GM19463 (cell line): ENCODE measurements around the gene SIGLEC14.
"Not testable (repeated sequence)": the region's sequence is repeated elsewhere in the genome, so short reads cannot be mapped to it uniquely, and the experiment has no call there.

ENCODE experiments used
- ATAC-seq: cut with Tn5 transposase; IDR thresholded peaks from one replicate; pipeline ENCODE4 v1.9.1; 2021; ENCODE audit warnings: mild to moderate bottlenecking, moderate library complexity; ENCODE audit not compliant: unreplicated experiment

The SIGLEC14 gene, protein sequence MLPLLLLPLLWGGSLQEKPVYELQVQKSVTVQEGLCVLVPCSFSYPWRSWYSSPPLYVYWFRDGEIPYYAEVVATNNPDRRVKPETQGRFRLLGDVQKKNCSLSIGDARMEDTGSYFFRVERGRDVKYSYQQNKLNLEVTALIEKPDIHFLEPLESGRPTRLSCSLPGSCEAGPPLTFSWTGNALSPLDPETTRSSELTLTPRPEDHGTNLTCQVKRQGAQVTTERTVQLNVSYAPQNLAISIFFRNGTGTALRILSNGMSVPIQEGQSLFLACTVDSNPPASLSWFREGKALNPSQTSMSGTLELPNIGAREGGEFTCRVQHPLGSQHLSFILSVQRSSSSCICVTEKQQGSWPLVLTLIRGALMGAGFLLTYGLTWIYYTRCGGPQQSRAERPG

DNA sequence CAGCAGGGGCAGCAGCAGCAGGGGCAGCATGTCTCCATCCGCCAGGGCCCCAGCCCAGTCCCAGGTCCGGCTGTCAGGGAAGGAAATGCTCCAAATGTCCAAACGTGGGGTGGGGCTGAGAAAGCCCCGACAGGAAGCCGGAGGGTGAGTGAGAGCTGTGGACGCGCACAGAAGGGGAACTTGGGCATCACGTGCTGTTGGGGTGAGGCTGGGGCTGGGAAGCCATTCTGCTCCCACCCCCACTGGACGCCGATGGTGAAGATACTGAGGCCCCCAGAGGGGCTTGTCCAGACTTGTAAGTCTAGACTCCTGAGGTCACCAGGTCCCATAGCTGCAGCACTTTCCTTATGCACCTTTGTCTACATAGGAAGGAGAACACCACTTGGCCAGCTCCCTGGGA is at the start of gene SIGLEC14:
Gene SIGLEC14, minus strand, starts transcription at position 96 of the 400 bp plus-strand sequence. Its CDS starts 66 bp downstream, at position 30.
- not testable (repeated sequence) for ATAC-seq

DNA sequence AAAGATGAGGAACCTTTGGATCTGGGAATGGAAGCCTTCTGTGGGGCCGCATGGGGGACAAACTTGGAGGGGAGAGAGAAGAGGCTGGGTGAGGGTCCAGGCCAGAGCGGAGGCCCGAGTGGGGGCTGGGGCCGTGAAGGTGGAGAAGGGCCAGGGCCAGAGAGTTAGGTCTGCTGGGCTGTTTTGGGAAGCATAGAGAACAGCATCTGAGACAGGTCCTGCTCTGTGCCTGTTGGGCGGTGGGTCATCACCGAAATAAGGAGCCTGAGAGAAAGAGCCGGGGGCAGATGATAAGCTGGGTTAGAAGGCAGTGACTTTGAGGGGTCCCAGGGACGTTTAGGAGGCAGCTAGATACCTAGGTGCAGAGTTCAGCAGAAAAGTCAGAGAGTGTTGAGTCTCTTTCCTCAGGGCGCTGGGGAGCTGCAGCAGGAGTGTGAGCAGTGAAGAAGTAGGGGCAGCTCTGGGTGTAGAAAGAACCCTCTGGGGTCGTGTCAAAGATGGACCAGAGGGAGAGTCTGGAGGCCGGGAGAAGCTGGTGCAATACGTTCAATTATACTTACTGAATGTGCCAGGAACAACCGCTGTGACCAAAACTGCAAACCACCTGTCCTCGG is 49.2 kb upstream of the SIGLEC14 start:
- ATAC-seq: no peak

DNA sequence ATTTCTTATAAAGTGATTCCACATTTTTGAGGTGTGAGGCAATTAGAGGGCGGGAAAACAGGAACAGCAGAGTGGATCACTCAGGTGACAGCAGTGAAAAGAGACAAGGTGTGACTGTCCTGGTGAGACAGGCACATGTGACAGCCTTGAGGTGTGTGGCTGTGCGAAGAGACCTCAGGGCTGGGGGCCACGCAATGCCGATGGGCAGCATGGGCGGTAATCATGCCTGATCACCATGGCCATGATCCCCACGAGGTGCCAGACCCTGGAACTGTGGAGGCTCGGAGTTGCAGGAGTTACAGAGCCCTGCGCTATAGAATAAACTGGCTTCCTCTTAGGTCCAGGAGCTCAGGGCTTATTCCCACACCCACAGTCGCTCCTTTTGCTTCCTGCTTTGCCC is 48.5 kb upstream of the SIGLEC14 start:
- ATAC-seq: no peak

DNA sequence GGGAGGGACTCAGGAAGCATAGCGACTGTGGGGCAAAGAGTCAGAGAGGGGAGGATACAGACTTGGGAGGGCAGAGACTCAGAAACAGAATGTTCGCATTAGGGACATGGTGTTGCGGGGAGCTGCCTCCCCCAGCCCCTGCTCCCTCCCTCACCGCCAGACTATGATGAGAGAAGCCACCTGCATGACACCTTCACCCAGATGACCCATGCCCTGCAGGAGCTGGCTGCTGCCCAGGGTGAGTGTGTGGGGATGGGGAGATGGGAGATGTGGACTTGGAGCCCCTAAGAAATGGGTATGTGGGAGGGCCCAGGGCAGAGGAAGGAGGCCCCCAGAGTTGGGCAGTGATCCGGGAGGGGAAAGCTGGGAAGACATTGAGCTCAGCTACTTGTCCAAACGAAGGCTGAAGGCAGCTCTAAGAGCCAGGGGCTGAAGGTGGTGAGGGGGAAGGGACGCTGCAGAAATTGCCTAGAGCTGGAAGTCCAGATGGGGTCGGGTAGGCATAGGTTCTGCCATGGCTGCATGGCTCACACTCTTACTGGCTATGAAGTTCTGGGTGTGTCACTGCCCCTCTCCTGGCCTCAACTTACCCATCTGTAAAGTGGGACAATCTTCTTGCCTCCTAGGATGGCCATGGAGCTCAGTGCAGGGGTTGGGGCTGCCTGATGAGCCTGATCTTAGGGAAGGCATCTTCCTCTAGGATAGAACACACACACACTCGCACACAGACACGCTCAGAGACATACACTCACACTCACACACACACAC is 47.9 kb upstream of the SIGLEC14 start:
- no peak for ATAC-seq

DNA sequence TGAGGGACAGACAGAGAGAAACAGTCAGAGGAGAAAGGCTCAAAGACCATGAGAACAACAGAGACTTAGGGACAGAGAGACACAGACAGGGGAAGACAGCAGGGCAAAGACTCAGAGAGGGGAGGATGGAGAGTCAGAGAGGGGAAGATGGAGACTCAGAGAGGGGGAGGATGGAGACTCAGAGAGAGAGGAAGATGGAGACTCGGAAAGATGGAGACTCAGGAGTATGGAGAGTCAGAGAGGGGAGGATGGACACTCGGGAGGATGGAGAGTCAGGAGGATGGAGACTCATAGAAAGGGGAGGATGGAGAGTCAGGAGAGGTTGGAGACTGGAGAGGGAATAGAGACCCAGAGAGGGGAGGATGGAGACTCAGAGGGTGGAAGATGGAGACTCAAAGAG is 47.2 kb upstream of the SIGLEC14 start:
- no peak for ATAC-seq

DNA sequence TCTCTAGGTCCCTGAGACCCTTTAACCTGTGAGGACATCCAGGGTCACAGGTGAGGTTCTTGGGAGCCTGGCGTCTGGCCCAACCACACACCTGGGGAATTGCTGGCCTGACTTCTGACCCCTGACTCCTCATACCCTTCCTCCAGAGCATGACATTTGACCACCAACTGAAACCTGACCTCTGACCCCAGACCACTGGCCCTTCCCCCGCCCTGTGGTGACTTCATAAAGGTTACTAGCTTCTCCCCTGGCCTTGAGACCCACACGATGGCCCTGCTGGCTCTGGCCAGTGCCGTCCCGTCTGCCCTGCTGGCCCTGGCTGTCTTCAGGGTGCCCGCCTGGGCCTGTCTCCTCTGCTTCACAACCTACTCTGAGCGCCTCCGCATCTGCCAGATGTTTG is 46.6 kb upstream of the SIGLEC14 start, which contains the start of gene SPACA6:
Gene SPACA6, plus strand, starts transcription at position 71 of the 400 bp plus-strand sequence. Its CDS starts 197 bp downstream, at position 268.
- ATAC-seq: no peak

DNA sequence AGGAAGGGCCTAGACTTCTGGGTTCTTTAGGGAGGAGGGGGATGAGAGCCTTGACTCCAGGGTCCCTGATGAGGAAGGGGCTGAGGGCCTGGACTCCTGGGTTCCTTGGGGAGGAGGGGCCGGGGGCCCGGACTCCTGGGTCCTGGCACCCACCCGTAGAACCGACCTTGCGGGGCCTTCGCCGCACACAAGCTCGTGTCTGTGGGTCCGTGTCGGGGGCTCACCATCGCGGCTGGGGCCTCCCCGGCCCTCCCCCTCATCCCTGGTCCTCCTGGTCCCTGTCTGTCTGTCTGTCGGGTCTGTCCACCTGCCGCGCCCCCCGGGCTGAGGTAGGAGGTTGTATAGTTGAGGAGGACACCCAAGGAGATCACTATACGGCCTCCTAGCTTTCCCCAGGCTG is 45.8 kb upstream of the SIGLEC14 start:
- ATAC-seq: no peak

DNA sequence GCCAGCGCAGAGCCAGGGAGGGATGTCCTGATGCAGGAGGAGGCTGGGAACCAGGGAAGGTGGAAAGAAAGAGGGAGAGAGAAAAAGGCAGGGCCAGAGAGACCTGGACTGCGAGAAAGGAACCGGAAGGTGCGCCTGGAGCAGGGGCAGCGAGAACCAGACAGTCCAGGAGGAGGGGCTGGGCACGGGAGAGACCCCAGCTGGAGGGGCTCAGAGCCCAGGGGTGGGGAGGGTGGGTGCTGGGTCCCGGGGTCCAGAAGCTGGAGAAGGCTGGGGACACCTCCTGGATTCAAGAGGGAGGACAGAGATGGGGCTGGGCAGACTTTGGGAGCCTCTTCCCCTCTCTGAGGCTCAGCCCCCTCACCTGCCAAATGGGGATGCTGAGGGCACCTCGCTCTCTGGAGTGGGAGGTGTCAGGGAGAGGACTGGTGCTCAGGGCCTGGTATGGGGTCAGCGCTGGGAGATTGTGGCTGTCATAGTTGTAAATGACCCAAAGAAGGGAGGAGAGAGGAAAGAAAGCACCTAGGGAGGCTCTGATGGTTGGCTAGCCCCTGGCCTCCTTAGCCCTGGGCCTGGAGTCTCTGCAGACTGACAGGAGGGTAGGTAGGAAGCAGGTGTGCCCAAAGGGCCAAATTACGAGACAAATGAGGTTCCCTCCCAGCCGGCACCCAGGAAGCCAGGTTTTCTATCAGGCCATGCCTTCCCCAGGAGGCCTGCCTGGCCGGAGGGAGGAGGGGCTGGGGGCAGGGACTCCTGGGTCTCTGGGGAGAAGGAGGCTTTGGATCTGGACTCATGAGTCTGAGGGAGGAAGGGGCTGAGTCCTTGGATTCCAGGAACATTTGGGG is 45.2 kb upstream of the SIGLEC14 start:
- no peak for ATAC-seq

DNA sequence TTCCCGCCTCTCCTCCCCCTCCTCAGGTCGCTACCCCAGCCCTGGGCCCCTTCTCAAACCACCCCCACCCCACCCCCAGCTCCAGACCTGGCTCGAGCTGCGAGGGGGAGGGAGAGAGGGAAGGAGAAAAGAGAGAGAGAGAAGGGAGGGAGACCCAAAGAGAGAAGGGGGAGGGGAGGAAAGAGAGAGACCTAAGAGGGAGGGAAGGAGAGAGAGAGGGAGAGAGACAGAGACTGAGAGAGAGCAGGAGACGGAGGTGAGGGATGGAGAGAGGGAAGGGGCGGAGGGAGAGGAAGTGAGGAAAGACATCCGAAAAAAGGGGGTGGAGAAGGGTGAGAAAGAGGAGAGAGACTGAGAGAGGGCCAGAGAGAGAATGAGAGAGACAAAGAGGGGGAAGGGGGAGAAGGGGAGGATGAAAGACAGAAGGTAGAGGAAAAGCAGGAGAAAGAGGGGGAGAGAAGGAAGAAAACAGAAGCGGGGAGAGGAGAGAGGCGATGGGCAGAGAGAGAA is 44.5 kb upstream of the SIGLEC14 start:
- ATAC-seq: no peak

DNA sequence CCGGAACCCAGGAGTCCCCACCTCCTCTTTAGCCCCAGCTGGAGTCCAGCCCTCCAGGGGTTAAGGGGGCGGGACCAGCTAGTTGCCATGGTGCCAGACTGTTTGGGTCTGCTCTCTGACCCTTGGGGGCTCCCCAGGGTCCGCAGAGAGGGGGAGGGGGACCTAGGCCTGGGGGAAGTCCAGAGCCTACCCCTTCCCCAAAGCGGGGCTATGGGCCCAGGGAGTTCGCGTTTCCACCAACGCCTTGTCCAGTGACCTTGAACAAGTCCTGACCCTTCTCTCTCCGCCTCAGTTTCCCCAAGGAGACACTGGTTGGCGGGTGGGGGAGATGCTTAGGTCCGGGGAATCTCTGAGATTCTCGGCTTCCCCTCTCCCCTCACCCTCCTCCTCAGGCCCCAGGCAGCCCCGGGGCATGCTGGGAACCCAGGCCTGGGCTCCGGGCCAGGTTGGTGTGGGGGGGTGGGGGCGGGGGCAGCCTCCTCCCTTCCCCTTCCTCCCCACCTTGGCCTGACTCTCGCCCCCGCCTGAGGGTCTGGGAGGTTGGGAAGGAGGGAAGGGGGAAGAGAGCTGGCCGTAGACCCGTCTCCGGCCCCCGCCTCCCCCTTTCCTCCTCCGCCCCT is 43.9 kb upstream of the SIGLEC14 start:
- no peak for ATAC-seq

DNA sequence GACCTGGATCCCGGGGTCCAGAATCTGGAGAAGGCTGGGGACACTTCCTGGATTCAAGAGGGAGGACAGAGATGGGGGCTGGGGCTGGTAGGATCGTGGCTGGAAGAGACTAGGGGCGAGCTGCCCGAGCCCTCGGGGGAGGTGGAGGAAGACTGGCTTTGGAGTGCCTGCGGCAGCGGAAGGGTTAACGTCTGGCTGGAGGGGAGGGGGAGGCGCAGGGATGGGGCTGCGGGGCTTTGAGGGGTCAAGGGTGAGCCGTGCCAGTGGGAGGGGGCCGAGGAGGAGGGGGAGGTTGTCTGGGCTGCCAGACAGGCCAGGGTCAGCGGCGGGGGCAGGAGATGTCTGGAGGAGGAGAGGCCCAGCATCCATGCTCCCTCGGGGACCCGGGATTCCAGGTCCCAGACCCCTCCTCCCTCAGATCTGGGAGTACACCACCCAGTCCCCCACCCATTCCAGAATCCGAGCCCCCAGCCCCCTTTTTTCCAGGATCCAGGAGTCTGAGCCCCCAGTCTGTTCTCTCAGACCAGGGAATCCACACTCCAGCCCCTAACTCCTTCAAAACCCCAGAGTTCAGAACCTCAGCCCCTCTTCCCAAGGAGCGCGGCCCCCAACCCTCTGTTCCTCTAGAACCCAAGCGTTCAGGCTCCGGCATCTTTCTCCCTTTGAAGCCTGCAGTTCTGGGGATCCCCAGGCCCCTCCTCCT is 43.3 kb upstream of the SIGLEC14 start:
- no peak for ATAC-seq

DNA sequence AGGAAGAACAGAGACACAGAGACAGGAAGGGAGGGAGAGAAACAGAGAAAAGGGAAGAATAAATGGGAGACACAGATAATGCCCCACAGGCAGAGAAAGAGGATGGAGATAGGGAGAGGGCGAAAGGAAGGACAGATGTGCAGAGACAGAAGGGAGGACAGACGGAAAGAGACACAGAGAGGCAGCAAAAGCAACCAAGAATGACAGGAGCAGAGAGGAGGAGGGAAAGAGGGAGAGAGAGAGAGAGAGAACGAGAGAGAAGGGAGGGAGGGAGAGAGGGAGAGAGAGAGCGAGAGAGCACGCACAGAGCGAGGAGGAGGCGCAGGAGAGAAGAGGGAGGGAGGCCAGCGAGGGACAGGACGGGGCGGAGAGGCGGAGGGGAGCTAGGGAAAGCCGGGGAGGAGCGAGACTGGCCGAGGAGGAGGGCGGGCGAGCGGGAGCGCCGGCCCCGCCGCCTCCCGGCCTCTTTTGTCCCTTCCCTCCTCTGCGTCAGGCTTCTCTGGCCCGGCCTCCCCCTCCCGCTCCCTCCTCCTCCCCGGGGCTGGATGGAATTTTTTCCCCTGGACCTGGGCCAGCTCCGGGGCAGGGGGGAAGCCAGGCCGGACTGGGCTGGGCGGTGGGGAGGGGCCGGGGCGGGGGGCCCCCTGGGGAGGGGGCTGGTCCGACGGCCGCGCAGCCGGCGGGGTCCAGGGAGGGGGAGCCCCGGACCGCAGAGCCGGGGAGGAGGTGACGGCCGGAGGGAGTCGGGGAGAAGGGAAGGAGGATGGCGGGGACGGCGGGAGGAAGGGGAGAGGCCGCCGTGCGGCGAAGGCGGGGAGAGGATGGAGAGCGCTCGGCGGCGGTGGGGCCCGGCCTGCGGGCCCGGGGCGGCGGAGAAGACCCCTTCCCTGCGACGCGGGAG is 42.3 kb upstream of the SIGLEC14 start:
- no peak for ATAC-seq

DNA sequence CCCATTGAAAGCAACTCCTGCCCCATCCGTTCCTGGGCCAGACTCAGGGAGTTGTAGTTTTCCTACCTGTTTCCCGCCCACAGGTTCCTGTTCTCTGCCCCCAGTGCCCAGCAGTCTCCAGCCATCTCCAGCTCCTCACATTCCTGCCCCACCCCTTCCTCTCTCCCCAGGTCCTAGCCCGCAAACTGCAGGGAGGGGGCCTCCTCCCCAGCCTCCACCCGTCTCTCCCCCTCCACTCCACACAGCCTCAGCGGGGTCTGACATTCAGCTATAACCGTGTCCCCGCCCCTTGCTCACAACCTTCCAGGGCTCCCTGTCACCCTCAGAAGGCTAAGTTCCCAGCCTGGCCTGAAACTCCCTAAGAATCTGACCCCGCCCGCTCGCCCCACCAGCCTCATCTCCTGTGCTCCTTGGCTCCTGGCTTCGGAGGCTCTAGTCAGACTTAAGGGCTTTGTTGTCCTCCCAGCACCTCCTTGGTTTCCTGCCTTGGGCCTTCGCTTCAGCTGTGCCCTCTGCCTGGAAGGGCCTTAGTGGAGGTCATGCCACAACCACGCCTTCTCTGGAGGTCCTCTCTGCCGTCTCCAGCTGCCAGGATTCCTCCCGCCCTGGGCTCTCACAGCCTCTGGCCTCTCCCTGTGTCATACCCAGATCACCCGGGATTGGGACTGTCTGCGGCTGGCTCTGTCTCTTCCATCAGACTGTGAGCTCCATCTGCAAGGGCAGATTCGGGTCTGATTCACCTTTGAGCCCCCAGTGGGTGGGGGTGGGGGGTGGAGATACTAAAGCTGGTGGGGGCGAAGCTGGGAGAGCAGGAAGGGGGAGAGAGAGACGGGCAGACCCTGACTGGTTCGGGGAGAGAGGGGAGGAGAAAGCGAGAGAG is 41.4 kb upstream of the SIGLEC14 start:
- ATAC-seq: no peak

DNA sequence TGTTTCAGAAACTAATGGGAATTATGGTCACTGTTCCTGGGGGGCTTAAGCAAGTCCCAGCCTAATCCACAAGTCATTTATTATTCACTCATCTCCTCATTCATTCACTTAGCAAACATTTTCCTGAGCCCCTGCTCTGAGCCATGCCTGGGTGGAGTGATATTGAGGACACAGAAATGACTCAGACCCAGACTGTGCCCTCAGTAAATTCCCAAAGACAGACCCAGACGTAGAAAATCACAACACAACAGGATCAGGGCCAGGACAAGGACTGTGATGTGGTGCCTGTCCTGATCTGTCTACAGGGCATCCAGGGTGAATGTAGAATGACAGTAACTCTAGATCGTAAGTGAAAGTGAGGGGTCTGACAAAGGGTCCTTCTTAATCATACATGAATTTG is 39.5 kb upstream of the SIGLEC14 start:
- no peak for ATAC-seq

DNA sequence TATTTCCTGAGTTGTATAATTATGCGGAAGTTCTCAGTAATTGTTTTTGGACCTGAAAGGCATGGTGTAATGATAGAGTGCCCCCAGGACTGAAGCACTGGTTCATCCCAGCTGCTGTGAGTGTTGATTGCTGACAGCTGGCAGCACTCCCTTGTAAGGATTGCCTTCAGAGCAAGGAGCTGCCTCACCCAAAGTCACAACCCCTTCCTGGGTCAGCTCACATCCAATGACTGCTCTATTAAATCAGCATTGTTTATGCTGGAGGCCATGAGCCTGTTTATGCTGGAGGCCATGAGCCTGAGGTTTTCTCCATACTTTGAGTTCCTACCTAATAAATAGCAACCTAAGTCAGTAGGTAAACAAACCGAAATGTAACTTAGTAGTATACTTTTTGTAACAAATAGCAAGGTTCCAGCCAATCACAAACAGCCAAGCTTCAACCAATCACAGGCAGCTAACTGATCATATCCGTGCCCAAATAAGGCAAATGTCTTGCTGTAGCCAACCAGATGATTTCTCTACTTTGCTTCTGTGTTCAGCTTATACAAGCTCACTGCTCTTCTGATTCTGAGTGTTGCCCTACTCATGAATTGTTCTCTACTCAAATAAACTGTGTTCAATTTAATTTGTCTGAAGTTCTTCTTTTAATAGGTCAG is 34.8 kb upstream of the SIGLEC14 start:
- no peak for ATAC-seq

DNA sequence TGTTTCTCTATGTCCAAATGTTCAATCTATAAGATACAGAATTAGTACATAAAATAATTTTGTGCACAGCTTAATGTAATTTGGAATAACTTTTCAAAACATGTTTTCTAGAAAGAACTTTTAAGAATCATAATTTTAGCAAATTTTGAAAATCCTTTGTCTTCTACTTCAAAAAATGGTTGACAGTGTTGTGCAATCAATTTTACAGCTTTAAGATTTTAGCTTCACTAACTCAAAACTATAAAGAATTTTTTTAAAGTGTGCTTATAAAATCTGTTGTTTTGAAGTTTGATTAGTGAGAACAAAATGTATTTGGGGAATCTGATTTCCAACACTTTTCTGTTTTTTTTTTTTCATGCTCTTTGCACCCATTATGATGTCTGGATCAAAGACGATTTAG is 33.8 kb upstream of the SIGLEC14 start:
- no peak for ATAC-seq

DNA sequence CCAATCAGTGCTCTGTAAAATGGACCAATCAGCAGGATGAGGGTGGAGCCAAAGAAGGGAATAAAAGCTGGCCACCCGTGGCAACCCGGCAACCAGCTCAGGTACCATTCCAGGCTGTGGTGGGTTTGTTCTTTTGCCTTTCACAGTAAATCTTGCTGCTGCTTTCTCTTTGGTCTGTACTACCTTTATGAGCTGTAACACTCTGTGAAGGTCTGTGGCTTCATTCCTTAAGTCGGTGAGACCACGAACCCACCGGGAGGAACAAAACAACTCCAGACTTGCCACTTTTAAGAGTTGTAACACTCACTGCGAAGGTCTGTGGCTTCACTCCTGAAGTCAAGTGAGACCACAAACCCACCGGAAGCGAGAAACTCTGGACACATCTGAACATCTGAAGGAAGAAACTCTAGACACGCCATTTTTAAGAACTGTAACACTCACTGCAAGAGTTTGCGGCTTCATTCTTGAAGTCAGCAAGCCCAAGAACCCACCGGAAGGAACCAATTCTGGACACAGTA is 30.0 kb upstream of the SIGLEC14 start:
- ATAC-seq: no peak
